Measurements from ENCODE around the gene CUBN. TPM values are rescaled to one million over a fixed set of nuclear protein-coding genes. Genes with fewer than 3 reads are reported as not detected.

The CUBN gene
- total and polyA plus RNA-seq, 2 of the 13 experiments (the other 11 are each of a cell fraction or from before 2014, with no cell fraction given), result 0.27 to 0.32 TPM

DNA sequence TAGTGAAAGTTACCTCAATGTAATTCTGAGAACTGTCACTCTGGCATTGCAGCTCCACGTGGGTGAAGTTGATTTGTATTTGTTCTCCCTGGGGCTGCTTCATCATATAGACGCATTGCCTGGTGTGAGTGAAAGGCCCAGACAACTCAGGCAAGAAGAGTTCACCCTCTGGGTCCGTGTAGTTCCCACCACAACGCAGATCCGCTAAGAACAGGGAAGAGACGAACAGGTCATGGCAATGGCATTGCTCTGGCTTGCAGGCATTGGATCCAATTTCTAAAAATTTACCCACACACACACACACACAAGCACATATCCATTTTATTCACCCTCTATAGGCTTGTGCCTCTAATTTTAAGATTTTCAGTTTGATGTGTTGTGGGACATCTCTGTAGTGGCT, 45.4 kb downstream of the CUBN start:
- Histone ChIP-seq H3K4me3 (replicated peaks in 1 of 3; ENCODE audit: insufficient read depth in 1 of 3, low read depth in 2 of 3, low read length in 3 of 3) (no peak overlapping the region), H3K4me2 (ENCODE audit: low read depth, low read length) (no peak overlapping the region), H3K27me3 (ENCODE audit: control insufficient read depth in 1 of 2, insufficient read depth in 2 of 2, low read length in 2 of 2) (no peaks in the 10 kb centered on the region), H3K9me3 (ENCODE audit: low read length) (no peaks in the 10 kb centered on the region), H4K20me1 (ENCODE audit: insufficient read depth, low read length) (no peaks in the 10 kb centered on the region), H2AFZ (ENCODE audit: low read length) (no peak overlapping the region), H3K4me1 (ENCODE audit: insufficient read depth, low read length) (no peaks in the 10 kb centered on the region), H3K27ac (ENCODE audit: extremely low read length, insufficient read depth, low read length) (no peak overlapping the region), H3K79me2 (ENCODE audit: insufficient read depth, low read length) (no peaks in the 10 kb centered on the region), H3K36me3 (replicated peaks in 1 of 2; ENCODE audit: control insufficient read depth in 1 of 2, insufficient read depth in 2 of 2, low read length in 2 of 2) (no peaks in the 10 kb centered on the region), H3K9ac (ENCODE audit: insufficient read depth, low read depth, low read length) (no peak overlapping the region)
- BruUV-seq (replicated peaks), result no TSS peak
- POLR2A ChIA-PET, result no interaction called here
- intact Hi-C loops (cut with micrococcal nuclease; ENCODE audit: unreplicated experiment) (no loop called here), in situ Hi-C loops (cut with HindIII; ENCODE audit: extremely low pct_ligation_motif_present, low pct_unique_long_range_greater_than_20kb) (no loop called here)
- FAIRE-seq (no peak), DNase-seq (ENCODE audit: low spot score) (no peak), ATAC-seq (no peak)
- 56% methylated on average over 5 of the region's 6 CpGs for WGBS (ENCODE audit: low lambda C conversion rate)
- CTCF ChIA-PET (ENCODE audit: low intra/inter-chr PET ratio, low total read pairs), result no interaction called here
- TF ChIP-seq ZNF383 (CRISPR knock-in tag; IDR thresholded peaks at IDR 0.05; ENCODE audit: borderline replicate concordance) (no peak), ZNF510 (CRISPR knock-in tag; IDR thresholded peaks at IDR 0.05; ENCODE audit: low read depth) (no peak), ELF3 (CRISPR knock-in tag; IDR thresholded peaks at IDR 0.05) (no peak), TCF7L2 (IDR thresholded peaks at IDR 0.05; ENCODE audit: low read depth, low read length) (no peak), CHD4 (IDR thresholded peaks at IDR 0.05; ENCODE audit: borderline replicate concordance, low read length) (no peak), KMT2A (CRISPR knock-in tag; IDR thresholded peaks at IDR 0.05) (no peak)

- no peaks in the 10 kb centered on the region for H3K27me3 ChIP-seq (ENCODE audit: control insufficient read depth in 1 of 2, insufficient read depth in 2 of 2, low read length in 2 of 2)
- no peak overlapping the region for H3K9ac ChIP-seq (ENCODE audit: insufficient read depth, low read depth, low read length)
- POLR2A ChIA-PET, result no interaction called here
- no peak overlapping the region for H2AFZ ChIP-seq (ENCODE audit: low read length)
- no TSS peak for BruUV-seq (replicated peaks)
- DNase-seq (ENCODE audit: low spot score), result no peak
- in situ Hi-C loops (cut with HindIII; ENCODE audit: extremely low pct_ligation_motif_present, low pct_unique_long_range_greater_than_20kb) (no loop called here), intact Hi-C loops (cut with micrococcal nuclease; ENCODE audit: unreplicated experiment) (no loop called here)
- CTCF ChIA-PET (ENCODE audit: low intra/inter-chr PET ratio, low total read pairs), result no interaction called here
- no peaks in the 10 kb centered on the region for H3K36me3 ChIP-seq (replicated peaks in 1 of 2; ENCODE audit: control insufficient read depth in 1 of 2, insufficient read depth in 2 of 2, low read length in 2 of 2)
- ATAC-seq, result no peak
- no peaks in the 10 kb centered on the region for H3K79me2 ChIP-seq (ENCODE audit: insufficient read depth, low read length)
- no peaks in the 10 kb centered on the region for H4K20me1 ChIP-seq (ENCODE audit: insufficient read depth, low read length)
- no peak overlapping the region for H3K4me2 ChIP-seq (ENCODE audit: low read depth, low read length)
- H3K4me3 ChIP-seq (replicated peaks in 1 of 3; ENCODE audit: insufficient read depth in 1 of 3, low read depth in 2 of 3, low read length in 3 of 3), result no peak overlapping the region
- WGBS (ENCODE audit: low lambda C conversion rate), result 26% methylated on average over 2 of the region's 2 CpGs
- no peaks in the 10 kb centered on the region for H3K4me1 ChIP-seq (ENCODE audit: insufficient read depth, low read length)
- TF ChIP-seq HNF1B (CRISPR knock-in tag; IDR thresholded peaks at IDR 0.05) (no peak), GTF2F1 (IDR thresholded peaks at IDR 0.05; ENCODE audit: low read length) (no peak), PRMT3 (CRISPR knock-in tag; IDR thresholded peaks at IDR 0.05; ENCODE audit: borderline replicate concordance, low read depth) (no peak), U2AF1 (optimal IDR thresholded peaks at IDR 0.05; ENCODE audit: low read depth, low read length) (no peak), SP4 (CRISPR knock-in tag; IDR thresholded peaks at IDR 0.05) (no peak), ZNF788 (CRISPR knock-in tag; IDR thresholded peaks at IDR 0.05; ENCODE audit: borderline replicate concordance) (no peak), BHLHE40 (IDR thresholded peaks at IDR 0.05; ENCODE audit: low read length) (no peak), ARNT (IDR thresholded peaks at IDR 0.05) (no peak), HNRNPL (IDR thresholded peaks at IDR 0.05; ENCODE audit: low read depth, low read length) (no peak)
- TF ChIP-seq, protein P1, sequence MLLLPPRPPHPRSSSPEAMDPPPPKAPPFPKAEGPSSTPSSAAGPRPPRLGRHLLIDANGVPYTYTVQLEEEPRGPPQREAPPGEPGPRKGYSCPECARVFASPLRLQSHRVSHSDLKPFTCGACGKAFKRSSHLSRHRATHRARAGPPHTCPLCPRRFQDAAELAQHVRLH (CRISPR knock-in tag; IDR thresholded peaks at IDR 0.05; ENCODE audit: borderline replicate concordance, low read depth), result no peak
- FAIRE-seq, result no peak
- no peak overlapping the region for H3K27ac ChIP-seq (ENCODE audit: extremely low read length, insufficient read depth, low read length)
- no peaks in the 10 kb centered on the region for H3K9me3 ChIP-seq (ENCODE audit: low read length)
Measured at GRCh38 chr10:17081431-17081830, 48.2 kb downstream of the CUBN start.
